Endothelial cell of umbilical vein (primary cell): ENCODE measurements around the gene SLC66A2. TPM values are rescaled to one million over a fixed set of nuclear protein-coding genes. Genes with fewer than 3 reads are reported as not detected.

ENCODE experiments used
- BruUV-seq: library from RNA; stranded (reverse); fragments of 400-500 nt; replicated peaks from 2 replicates; lab custom pipeline; 2021; lab: Mats Ljungman, UMichigan
- CTCF ChIA-PET: fragments of 300-600, 350-600 bp; sonication (Branson Sonifier 250); formaldehyde crosslinking; loops from one replicate; lab custom pipeline; 2021; ENCODE audit warnings: antibody characterized with exemption, inconsistent platforms; lab: Charles Lee
- POLR2A ChIA-PET: fragments of 300-600, 350-600 bp; sonication (Branson Sonifier 250); formaldehyde crosslinking; loops from one replicate; lab custom pipeline; 2021; ENCODE audit warnings: antibody characterized with exemption, inconsistent platforms; lab: Charles Lee
- DNase-seq: peaks from one replicate; pipeline ENCODE4 v3.0.0-alpha.2; 2011; ENCODE audit warnings: low read depth, low spot score
- FAIRE-seq: peaks from 2 replicates; lab custom pipeline; 2011; peaks lifted over from hg19 to GRCh38; lab: Jason Lieb, UNC
- H2AFZ ChIP-seq: 2 replicates; pipeline ENCODE4 v1.6.0; 2012; ENCODE audit warnings: low read depth, low read length, control low read depth, inconsistent platforms
- H3K27ac ChIP-seq: 2 replicates; pipeline ENCODE4 v1.5.1; 2011; ENCODE audit warnings: low read depth, mild to moderate bottlenecking, control low read depth, low read length, moderate library complexity; ENCODE audit not compliant: insufficient read depth
- H3K27me3 ChIP-seq, 2 experiments: 2 replicates each; pipeline versions ENCODE4 v1.6.0 to v1.6.1; 2011; ENCODE audit warnings: low read length in 2 of 2, mixed read lengths in 1 of 2; ENCODE audit not compliant: control insufficient read depth in 2 of 2, insufficient read depth in 2 of 2
- H3K36me3 ChIP-seq, 2 experiments: 2 replicates in 1 of 2; 3 replicates in 1 of 2; pipeline ENCODE4 v1.5.1; 2011; ENCODE audit warnings: low read length in 2 of 2, mild to moderate bottlenecking in 1 of 2, moderate library complexity in 1 of 2; ENCODE audit not compliant: control insufficient read depth in 2 of 2, insufficient read depth in 2 of 2; ENCODE audit errors: extremely low read depth in 1 of 2
- H3K4me1 ChIP-seq: 3 replicates; pipeline ENCODE4 v1.5.1; 2011; ENCODE audit warnings: mild to moderate bottlenecking, low read length; ENCODE audit not compliant: control insufficient read depth, insufficient read depth; ENCODE audit errors: extremely low read depth
- H3K4me2 ChIP-seq: 2 replicates; pipeline ENCODE4 v1.6.1; 2011; ENCODE audit warnings: low read length, control low read depth, mixed read lengths; ENCODE audit not compliant: insufficient read depth
- H3K4me3 ChIP-seq, 3 experiments: fragments of 200-600 bp in 1 of 3; sonication (generic), shearing (Covaris generic) in 1 of 3; replicated peaks in 1 of 3; 2 replicates each; pipeline ENCODE4 v1.5.1; 2011 to 2016; ENCODE audit warnings: control low read depth in 3 of 3, low read length in 3 of 3, mild to moderate bottlenecking in 2 of 3, inconsistent platforms in 1 of 3, low read depth in 1 of 3, moderate library complexity in 1 of 3; ENCODE audit not compliant: insufficient read depth in 1 of 3
- H3K79me2 ChIP-seq: 2 replicates; pipeline ENCODE4 v1.6.0; 2012; ENCODE audit warnings: low read length, inconsistent platforms; ENCODE audit not compliant: control insufficient read depth, insufficient read depth
- H3K9ac ChIP-seq: replicated peaks from 2 replicates; pipeline ENCODE3; 2011; ENCODE audit warnings: low read length, control low read depth; ENCODE audit not compliant: insufficient read depth; ENCODE audit errors: extremely low read depth
- H3K9me1 ChIP-seq: replicated peaks from 3 replicates; pipeline ENCODE4 v1.6.0; 2011; ENCODE audit warnings: mild to moderate bottlenecking, low read length; ENCODE audit not compliant: control insufficient read depth, insufficient read depth; ENCODE audit errors: extremely low read depth
- H3K9me3 ChIP-seq: replicated peaks from 2 replicates; pipeline ENCODE4 v1.5.1; 2012; ENCODE audit warnings: low read length, inconsistent platforms; ENCODE audit not compliant: control insufficient read depth, insufficient read depth
- H4K20me1 ChIP-seq: replicated peaks from 2 replicates; pipeline ENCODE3; 2011; ENCODE audit warnings: mild to moderate bottlenecking, low read length; ENCODE audit not compliant: control insufficient read depth, insufficient read depth; ENCODE audit errors: extremely low read depth
- EZH2 ChIP-seq: IDR thresholded peaks from 2 replicates; pipeline ENCODE4 v1.6.1; 2012; ENCODE audit warnings: borderline replicate concordance, low read depth, mild to moderate bottlenecking, moderate library complexity, low read length, inconsistent platforms; ENCODE audit not compliant: severe bottlenecking
- FOS ChIP-seq: IDR thresholded peaks from 2 replicates; pipeline ENCODE4 v1.6.1; 2011; ENCODE audit warnings: mild to moderate bottlenecking, low read length, moderate library complexity, borderline replicate concordance; ENCODE audit not compliant: insufficient read depth
- GATA2 ChIP-seq: IDR thresholded peaks from 2 replicates; pipeline ENCODE4 v1.7.0; 2011; ENCODE audit warnings: low read depth, mild to moderate bottlenecking, moderate library complexity, mixed read lengths, low read length; ENCODE audit not compliant: insufficient read length, insufficient read depth
- JUN ChIP-seq: IDR thresholded peaks from 2 replicates; pipeline ENCODE4 v1.6.1; 2011; ENCODE audit warnings: borderline replicate concordance, low read depth; ENCODE audit not compliant: insufficient read length, insufficient read depth
- MYC ChIP-seq: IDR thresholded peaks from one replicate; pipeline ENCODE4 v1.6.1; 2011; ENCODE audit warnings: mild to moderate bottlenecking, low read depth, low read length
- POLR2A ChIP-seq: IDR thresholded peaks from 2 replicates; pipeline ENCODE4 v1.6.1; 2012; ENCODE audit warnings: low read depth, mild to moderate bottlenecking, control low read depth, low read length
- POLR2AphosphoS5 ChIP-seq: IDR thresholded peaks from 2 replicates; pipeline ENCODE4 v1.6.1; 2012; ENCODE audit warnings: low read depth, mild to moderate bottlenecking, control low read depth, low read length, moderate library complexity; ENCODE audit not compliant: insufficient read depth
- dilution Hi-C: fragments of 300-500 bp; cut with MboI; formaldehyde crosslinking; loops from one replicate; pipeline ENCODE4 v1.15.0; 2019; ENCODE audit warnings: low sequenced_read_pairs; ENCODE audit not compliant: extremely low pct_ligation_motif_present
- intact Hi-C: fragments of 100-400 bp; cut with micrococcal nuclease; formaldehyde crosslinking; loops from one replicate; pipeline ENCODE4 v1.10.0; 2022
- polyA plus RNA-seq, 4 experiments: library from polyadenylated mRNA; depleted of rRNA in 3 of 4; stranded (reverse) in 3 of 4; unstranded in 1 of 4; fragments of >200 nt; gene quantifications; 2 replicates each; pipeline versions ENCODE4 v1.2.1 to v1.2.3, GENCODE V29; 2011 to 2012; ENCODE audit warnings: missing spikeins in 1 of 4
- total RNA-seq: library from RNA; stranded (reverse); gene quantifications from 2 replicates; pipeline ENCODE4 v1.2.3, GENCODE V29; 2021
- TF ChIP-seq, protein P1 (sequence below): IDR thresholded peaks from 2 replicates; pipeline ENCODE4 v1.6.1; 2011; ENCODE audit not compliant: insufficient read depth, insufficient read length
- TF ChIP-seq, protein P2 (sequence below), 2 donors: IDR thresholded peaks; 1 replicate in 1 of 2; 2 replicates in 1 of 2; pipeline ENCODE4 v1.5.1; 2011; ENCODE audit warnings: low read length in 2 of 2, mild to moderate bottlenecking in 2 of 2, moderate library complexity in 2 of 2, control low read depth in 1 of 2, inconsistent platforms in 1 of 2, low read depth in 1 of 2; ENCODE audit not compliant: insufficient read depth in 1 of 2; ENCODE audit errors: extremely low read depth in 1 of 2

Gene SLC66A2
- total and polyA plus RNA-seq, 2 donors (not counting 3 experiments of a cell fraction or from before 2014, with no cell fraction given), result 32.5 to 37.1 TPM

DNA sequence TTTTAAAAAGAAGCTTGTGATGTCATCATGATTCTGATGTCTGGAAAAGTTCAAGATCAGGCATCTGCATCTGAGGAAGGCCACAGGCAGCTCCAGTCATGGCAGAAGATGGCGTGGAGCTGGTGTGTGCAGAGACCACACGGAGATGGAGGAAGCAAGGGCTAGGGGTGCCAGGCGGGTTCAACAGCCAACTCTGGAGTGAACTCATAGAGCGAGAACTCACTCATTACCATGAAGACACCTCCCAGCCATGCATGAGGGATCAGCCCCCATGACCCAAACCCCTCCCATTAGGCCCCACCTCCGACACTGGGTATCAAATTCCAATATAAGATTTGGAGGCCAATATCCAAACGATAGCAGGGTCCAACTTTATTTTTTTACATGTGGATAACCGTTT is 92.1 kb downstream of the SLC66A2 start:
- Histone ChIP-seq H3K9me1 (no peaks in the 10 kb centered on the region), H3K79me2 (no peaks in the 10 kb centered on the region), H2AFZ (no peak overlapping the region), H3K36me3 (no peaks in the 10 kb centered on the region), H4K20me1 (no peaks in the 10 kb centered on the region), H3K27ac (no peak overlapping the region), H3K9me3 (no peaks in the 10 kb centered on the region), H3K27me3 (no peaks in the 10 kb centered on the region), H3K4me3 (no peak overlapping the region), H3K9ac (no peak overlapping the region), H3K4me2 (no peak overlapping the region), H3K4me1 (no peaks in the 10 kb centered on the region)
- BruUV-seq, result no TSS peak
- ChIA-PET CTCF (no interaction called here), POLR2A (no interaction called here)
- intact Hi-C loops, result no loop called here
- no peak for TF ChIP-seq FOS
- TF ChIP-seq MYC, result no peak
- TF ChIP-seq POLR2A, result no peak
- TF ChIP-seq EZH2, result no peak
- TF ChIP-seq JUN, result no peak
- TF ChIP-seq POLR2AphosphoS5, result no peak
- no peak for TF ChIP-seq GATA2
- TF ChIP-seq, protein P1, sequence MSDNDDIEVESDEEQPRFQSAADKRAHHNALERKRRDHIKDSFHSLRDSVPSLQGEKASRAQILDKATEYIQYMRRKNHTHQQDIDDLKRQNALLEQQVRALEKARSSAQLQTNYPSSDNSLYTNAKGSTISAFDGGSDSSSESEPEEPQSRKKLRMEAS, result no peak
- TF ChIP-seq, protein P2, sequence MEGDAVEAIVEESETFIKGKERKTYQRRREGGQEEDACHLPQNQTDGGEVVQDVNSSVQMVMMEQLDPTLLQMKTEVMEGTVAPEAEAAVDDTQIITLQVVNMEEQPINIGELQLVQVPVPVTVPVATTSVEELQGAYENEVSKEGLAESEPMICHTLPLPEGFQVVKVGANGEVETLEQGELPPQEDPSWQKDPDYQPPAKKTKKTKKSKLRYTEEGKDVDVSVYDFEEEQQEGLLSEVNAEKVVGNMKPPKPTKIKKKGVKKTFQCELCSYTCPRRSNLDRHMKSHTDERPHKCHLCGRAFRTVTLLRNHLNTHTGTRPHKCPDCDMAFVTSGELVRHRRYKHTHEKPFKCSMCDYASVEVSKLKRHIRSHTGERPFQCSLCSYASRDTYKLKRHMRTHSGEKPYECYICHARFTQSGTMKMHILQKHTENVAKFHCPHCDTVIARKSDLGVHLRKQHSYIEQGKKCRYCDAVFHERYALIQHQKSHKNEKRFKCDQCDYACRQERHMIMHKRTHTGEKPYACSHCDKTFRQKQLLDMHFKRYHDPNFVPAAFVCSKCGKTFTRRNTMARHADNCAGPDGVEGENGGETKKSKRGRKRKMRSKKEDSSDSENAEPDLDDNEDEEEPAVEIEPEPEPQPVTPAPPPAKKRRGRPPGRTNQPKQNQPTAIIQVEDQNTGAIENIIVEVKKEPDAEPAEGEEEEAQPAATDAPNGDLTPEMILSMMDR (IDR thresholded peaks at IDR 0.05; ENCODE audit: extremely low read depth in 1 of 2, insufficient read depth in 1 of 2, low read depth in 1 of 2, low read length in 2 of 2), result no peak
- DNase-seq (no peak), FAIRE-seq (no peak)
- dilution Hi-C loops, result no loop called here
